WTC11 (cell line): ENCODE results near the gene ATF7.

Experiments used
- CBFB ChIP-seq: sonication (generic); formaldehyde crosslinking; IDR thresholded peaks from 2 replicates; pipeline ENCODE4 v1.8.1; 2022; ENCODE audit warnings: mild to moderate bottlenecking, low read depth, missing genetic modification reagents
- ETV6 ChIP-seq: sonication (generic); formaldehyde crosslinking; IDR thresholded peaks from 2 replicates; pipeline ENCODE4 v1.8.1; 2022; ENCODE audit warnings: mild to moderate bottlenecking, missing genetic modification reagents
- NFE2L1 ChIP-seq: sonication (generic); formaldehyde crosslinking; IDR thresholded peaks from 2 replicates; pipeline ENCODE4 v1.8.1; 2023; ENCODE audit warnings: missing genetic modification reagents
- SMAD3 ChIP-seq: sonication (generic); formaldehyde crosslinking; IDR thresholded peaks from 2 replicates; pipeline ENCODE4 v1.8.0; 2022; ENCODE audit warnings: missing genetic modification reagents, mild to moderate bottlenecking, borderline replicate concordance
- ZBTB21 ChIP-seq: sonication (generic); formaldehyde crosslinking; IDR thresholded peaks from 2 replicates; pipeline ENCODE4 v1.8.1; 2023; ENCODE audit warnings: mild to moderate bottlenecking, missing genetic modification reagents, borderline replicate concordance
- TF ChIP-seq, protein P1 (sequence below): sonication (generic); formaldehyde crosslinking; IDR thresholded peaks from 2 replicates; pipeline ENCODE4 v1.8.1; 2023; ENCODE audit warnings: mild to moderate bottlenecking, moderate library complexity, missing genetic modification reagents
- TF ChIP-seq, protein P2 (sequence below): fragments of 200-600 bp; IDR thresholded peaks from 2 replicates; pipeline ENCODE4 v1.8.0; 2022; ENCODE audit warnings: antibody characterized with exemption
- TF ChIP-seq, protein P3 (sequence below): sonication (generic); formaldehyde crosslinking; IDR thresholded peaks from 2 replicates; pipeline ENCODE4 v1.8.1; 2022; ENCODE audit warnings: mild to moderate bottlenecking, moderate library complexity, missing genetic modification reagents
- TF ChIP-seq, protein P4 (sequence below): sonication (generic); formaldehyde crosslinking; conservative IDR thresholded peaks from 2 replicates; pipeline ENCODE4 v1.8.1; 2022; ENCODE audit warnings: mild to moderate bottlenecking, missing genetic modification reagents
- TF ChIP-seq, protein P5 (sequence below): sonication (generic); formaldehyde crosslinking; IDR thresholded peaks from 2 replicates; pipeline ENCODE4 v1.8.0; 2022; ENCODE audit warnings: mild to moderate bottlenecking, missing genetic modification reagents
- TF ChIP-seq, protein P6 (sequence below): sonication (generic); formaldehyde crosslinking; IDR thresholded peaks from 2 replicates; pipeline ENCODE4 v1.8.1; 2023; ENCODE audit warnings: mild to moderate bottlenecking, missing genetic modification reagents, moderate library complexity

DNA sequence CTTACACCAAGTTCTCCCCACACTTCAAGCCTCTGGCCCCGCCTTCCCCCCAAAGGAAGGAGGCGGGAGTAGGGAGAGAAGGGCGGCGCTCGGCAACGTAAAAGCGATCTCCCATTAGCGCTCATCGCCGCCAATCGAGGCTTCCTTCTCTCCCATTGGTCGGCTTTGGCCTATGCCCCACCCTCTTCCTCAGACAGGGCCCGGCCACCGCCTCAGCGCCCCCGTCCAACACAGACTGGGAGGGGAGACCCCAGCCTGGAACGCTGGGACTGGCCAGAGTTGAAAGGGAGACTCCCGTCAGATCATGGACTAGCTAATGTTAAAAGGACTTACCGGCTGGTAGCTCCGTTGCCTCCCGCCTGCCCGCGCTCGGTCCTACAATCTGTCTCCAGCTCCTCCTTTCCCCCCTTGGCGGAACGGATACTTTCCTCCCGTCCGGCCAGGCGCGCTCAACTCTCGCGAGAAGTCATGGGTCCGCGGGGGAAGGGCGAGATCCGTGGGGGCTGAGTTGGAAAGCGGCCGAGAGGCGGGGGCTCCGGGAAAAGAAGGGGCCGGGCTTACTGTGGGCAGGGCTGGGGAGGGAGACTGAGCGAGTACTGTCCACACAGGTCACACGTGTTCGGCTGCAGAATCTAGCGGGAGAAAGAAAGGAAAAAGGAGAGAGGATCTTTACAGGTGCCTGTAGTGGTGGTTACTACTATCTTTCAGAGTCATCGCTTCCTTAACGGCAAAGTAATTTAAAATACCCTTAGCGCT, at the start of gene ATF7:
- TF ChIP-seq ZBTB21 (CRISPR knock-in tag) (no peak), CBFB (CRISPR knock-in tag) (no peak), NFE2L1 (CRISPR knock-in tag) (no peak), SMAD3 (no peak), ETV6 (CRISPR knock-in tag) (peak; percentile 73)
- TF ChIP-seq, protein P1, sequence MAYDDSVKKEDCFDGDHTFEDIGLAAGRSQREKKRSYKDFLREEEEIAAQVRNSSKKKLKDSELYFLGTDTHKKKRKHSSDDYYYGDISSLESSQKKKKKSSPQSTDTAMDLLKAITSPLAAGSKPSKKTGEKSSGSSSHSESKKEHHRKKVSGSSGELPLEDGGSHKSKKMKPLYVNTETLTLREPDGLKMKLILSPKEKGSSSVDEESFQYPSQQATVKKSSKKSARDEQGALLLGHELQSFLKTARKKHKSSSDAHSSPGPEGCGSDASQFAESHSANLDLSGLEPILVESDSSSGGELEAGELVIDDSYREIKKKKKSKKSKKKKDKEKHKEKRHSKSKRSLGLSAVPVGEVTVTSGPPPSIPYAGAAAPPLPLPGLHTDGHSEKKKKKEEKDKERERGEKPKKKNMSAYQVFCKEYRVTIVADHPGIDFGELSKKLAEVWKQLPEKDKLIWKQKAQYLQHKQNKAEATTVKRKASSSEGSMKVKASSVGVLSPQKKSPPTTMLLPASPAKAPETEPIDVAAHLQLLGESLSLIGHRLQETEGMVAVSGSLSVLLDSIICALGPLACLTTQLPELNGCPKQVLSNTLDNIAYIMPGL, result no peak
- TF ChIP-seq, protein P2, sequence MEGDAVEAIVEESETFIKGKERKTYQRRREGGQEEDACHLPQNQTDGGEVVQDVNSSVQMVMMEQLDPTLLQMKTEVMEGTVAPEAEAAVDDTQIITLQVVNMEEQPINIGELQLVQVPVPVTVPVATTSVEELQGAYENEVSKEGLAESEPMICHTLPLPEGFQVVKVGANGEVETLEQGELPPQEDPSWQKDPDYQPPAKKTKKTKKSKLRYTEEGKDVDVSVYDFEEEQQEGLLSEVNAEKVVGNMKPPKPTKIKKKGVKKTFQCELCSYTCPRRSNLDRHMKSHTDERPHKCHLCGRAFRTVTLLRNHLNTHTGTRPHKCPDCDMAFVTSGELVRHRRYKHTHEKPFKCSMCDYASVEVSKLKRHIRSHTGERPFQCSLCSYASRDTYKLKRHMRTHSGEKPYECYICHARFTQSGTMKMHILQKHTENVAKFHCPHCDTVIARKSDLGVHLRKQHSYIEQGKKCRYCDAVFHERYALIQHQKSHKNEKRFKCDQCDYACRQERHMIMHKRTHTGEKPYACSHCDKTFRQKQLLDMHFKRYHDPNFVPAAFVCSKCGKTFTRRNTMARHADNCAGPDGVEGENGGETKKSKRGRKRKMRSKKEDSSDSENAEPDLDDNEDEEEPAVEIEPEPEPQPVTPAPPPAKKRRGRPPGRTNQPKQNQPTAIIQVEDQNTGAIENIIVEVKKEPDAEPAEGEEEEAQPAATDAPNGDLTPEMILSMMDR, result no peak
- TF ChIP-seq, protein P3, sequence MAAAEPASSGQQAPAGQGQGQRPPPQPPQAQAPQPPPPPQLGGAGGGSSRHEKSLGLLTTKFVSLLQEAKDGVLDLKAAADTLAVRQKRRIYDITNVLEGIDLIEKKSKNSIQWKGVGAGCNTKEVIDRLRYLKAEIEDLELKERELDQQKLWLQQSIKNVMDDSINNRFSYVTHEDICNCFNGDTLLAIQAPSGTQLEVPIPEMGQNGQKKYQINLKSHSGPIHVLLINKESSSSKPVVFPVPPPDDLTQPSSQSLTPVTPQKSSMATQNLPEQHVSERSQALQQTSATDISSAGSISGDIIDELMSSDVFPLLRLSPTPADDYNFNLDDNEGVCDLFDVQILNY (CRISPR knock-in tag), result peak; percentile 56; the same call in 1 of the 2 replicates
- TF ChIP-seq, protein P4, sequence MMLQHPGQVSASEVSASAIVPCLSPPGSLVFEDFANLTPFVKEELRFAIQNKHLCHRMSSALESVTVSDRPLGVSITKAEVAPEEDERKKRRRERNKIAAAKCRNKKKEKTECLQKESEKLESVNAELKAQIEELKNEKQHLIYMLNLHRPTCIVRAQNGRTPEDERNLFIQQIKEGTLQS, result no peak
- TF ChIP-seq, protein P5, sequence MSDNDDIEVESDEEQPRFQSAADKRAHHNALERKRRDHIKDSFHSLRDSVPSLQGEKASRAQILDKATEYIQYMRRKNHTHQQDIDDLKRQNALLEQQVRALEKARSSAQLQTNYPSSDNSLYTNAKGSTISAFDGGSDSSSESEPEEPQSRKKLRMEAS (CRISPR knock-in tag), result peak; percentile 57
- TF ChIP-seq, protein P6, sequence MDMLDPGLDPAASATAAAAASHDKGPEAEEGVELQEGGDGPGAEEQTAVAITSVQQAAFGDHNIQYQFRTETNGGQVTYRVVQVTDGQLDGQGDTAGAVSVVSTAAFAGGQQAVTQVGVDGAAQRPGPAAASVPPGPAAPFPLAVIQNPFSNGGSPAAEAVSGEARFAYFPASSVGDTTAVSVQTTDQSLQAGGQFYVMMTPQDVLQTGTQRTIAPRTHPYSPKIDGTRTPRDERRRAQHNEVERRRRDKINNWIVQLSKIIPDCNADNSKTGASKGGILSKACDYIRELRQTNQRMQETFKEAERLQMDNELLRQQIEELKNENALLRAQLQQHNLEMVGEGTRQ, result 0 out of 2 replicates have a peak, but pooled peaks have one; percentile 30
